Nephron progenitor cell (in vitro differentiated cells): ENCODE data around the gene POU1F1.
"Not testable (repeated sequence)": the region's sequence is repeated elsewhere in the genome, so short reads cannot be mapped to it uniquely, and the experiment has no call there.

Source experiments
- DNase-seq: peaks from one replicate; pipeline ENCODE4 v3.0.0; 2021
- H3K27ac Mint-ChIP-seq: 2 replicates; pipeline ENCODE4 v1.8.0; 2021; ENCODE audit warnings: mild to moderate bottlenecking, moderate library complexity, mixed read lengths
- H3K27me3 Mint-ChIP-seq: 2 replicates; pipeline ENCODE4 v1.8.0; 2021; ENCODE audit warnings: mild to moderate bottlenecking, low read depth, mixed read lengths; ENCODE audit not compliant: poor library complexity
- H3K36me3 Mint-ChIP-seq: 2 replicates; pipeline ENCODE4 v1.8.0; 2021; ENCODE audit warnings: low read depth, mixed read lengths
- H3K4me1 Mint-ChIP-seq: 2 replicates; pipeline ENCODE4 v1.8.0; 2021; ENCODE audit warnings: mixed read lengths
- H3K4me3 Mint-ChIP-seq: 2 replicates; pipeline ENCODE4 v1.8.0; 2021; ENCODE audit warnings: mild to moderate bottlenecking, moderate library complexity, mixed read lengths
- H3K9me3 Mint-ChIP-seq: 2 replicates; pipeline ENCODE4 v1.8.0; 2021; ENCODE audit warnings: mild to moderate bottlenecking, moderate library complexity, mixed read lengths
- CTCF ChIP-seq: fragments of 200-600 bp; sonication (generic); IDR thresholded peaks from 2 replicates; pipeline ENCODE4 v1.5.0; 2021; ENCODE audit warnings: antibody characterized with exemption

POU1F1 gene

GRCh38 chr3:87248831-87249230 is 27.6 kb downstream of the POU1F1 start:
- H3K4me1 Mint-ChIP-seq: no peaks in the 10 kb centered on the region
- no peaks in the 10 kb centered on the region for H3K27me3 Mint-ChIP-seq
- no peak for TF ChIP-seq CTCF
- no peak for DNase-seq
- no peak overlapping the region for H3K4me3 Mint-ChIP-seq
- H3K36me3 Mint-ChIP-seq: peaks cover 37% of the 10 kb centered on the region
- H3K27ac Mint-ChIP-seq: no peak overlapping the region
- no peaks in the 10 kb centered on the region for H3K9me3 Mint-ChIP-seq

GRCh38 chr3:87248231-87248630 is 28.2 kb downstream of the POU1F1 start:
- H3K27me3 Mint-ChIP-seq, H3K4me1 Mint-ChIP-seq, DNase-seq, H3K9me3 Mint-ChIP-seq, H3K4me3 Mint-ChIP-seq, H3K27ac Mint-ChIP-seq: not testable (repeated sequence)
- peaks cover 32% of the 10 kb centered on the region for H3K36me3 Mint-ChIP-seq

DNA sequence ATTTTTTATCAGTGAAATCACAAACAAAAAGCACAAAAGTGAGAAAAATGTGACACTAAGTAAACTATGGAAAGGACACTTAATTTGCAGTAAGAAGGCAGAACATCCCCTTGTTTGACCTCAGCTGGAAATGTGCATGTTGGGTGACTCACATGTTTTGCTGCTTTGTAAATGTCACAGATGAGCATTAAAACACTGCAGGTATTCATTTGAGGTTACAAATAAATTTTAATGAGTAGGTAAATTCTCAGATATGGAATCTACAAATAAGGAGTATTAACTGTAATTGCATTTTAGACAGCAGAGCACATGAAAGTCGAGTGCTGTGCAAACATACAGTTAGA is 29.0 kb downstream of the POU1F1 start:
- DNase-seq: no peak
- no peak for TF ChIP-seq CTCF
- H3K4me3 Mint-ChIP-seq: no peak overlapping the region
- peaks cover 32% of the 10 kb centered on the region for H3K36me3 Mint-ChIP-seq
- no peaks in the 10 kb centered on the region for H3K27me3 Mint-ChIP-seq
- H3K9me3 Mint-ChIP-seq: no peaks in the 10 kb centered on the region
- H3K4me1 Mint-ChIP-seq: no peaks in the 10 kb centered on the region
- no peak overlapping the region for H3K27ac Mint-ChIP-seq

- Mint-ChIP-seq H3K27me3 (no peaks in the 10 kb centered on the region), H3K4me1 (no peaks in the 10 kb centered on the region), H3K4me3 (no peak overlapping the region), H3K36me3 (peaks cover 32% of the 10 kb centered on the region), H3K9me3 (no peaks in the 10 kb centered on the region), H3K27ac (no peak overlapping the region)
- no peak for DNase-seq
- no peak for TF ChIP-seq CTCF
Measured at GRCh38 chr3:87246662-87247429, 29.5 kb downstream of the POU1F1 start.

- no peak overlapping the region for H3K4me3 Mint-ChIP-seq
- peaks cover 3% of the 10 kb centered on the region for H3K9me3 Mint-ChIP-seq
- no peaks in the 10 kb centered on the region for H3K4me1 Mint-ChIP-seq
- no peak overlapping the region for H3K27ac Mint-ChIP-seq
- no peak for TF ChIP-seq CTCF
- DNase-seq: no peak
- no peaks in the 10 kb centered on the region for H3K27me3 Mint-ChIP-seq
- peaks cover 45% of the 10 kb centered on the region for H3K36me3 Mint-ChIP-seq
Measured at GRCh38 chr3:87236093-87236492, 40.3 kb downstream of the POU1F1 start.

DNA sequence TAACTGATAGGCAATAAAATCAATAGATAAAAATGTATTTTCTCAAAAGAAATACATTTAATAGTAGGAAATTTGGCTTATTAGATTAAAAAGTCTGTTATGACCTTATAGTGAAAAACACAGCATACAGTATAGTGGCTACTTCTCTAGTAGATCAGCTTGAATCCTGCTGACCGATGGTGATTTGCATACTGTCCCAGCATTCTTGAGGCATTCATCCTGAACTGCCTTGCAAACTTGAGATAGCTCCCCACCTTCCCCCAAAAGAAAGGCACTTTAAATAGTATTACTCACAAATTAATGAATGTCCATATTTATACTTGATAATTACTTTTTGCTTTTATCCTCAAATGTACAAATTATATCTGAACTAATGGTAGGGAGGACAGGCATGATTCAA is 42.6 kb downstream of the POU1F1 start:
- Mint-ChIP-seq H3K27ac (no peak overlapping the region), H3K36me3 (peaks cover 45% of the 10 kb centered on the region), H3K27me3 (no peaks in the 10 kb centered on the region), H3K9me3 (peaks cover 3% of the 10 kb centered on the region), H3K4me3 (no peak overlapping the region), H3K4me1 (peaks cover 17% of the 10 kb centered on the region)
- DNase-seq: no peak
- TF ChIP-seq CTCF: no peak
